Measurements from ENCODE around the gene ZDHHC23.

The ZDHHC23 gene

GRCh38 chr3:113947372-113948014 lies at the start of gene ZDHHC23:
ZDHHC23 (plus strand) TSS chr3:113948013; CDS start chr3:113948803, 790 bp downstream.
- H3K27ac ChIP-seq = peak within 1 kb of the TSS; percentile 75
- no peak for TF ChIP-seq CTCF (conservative IDR thresholded peaks at IDR 0.05)

- peak overlapping the region; percentile 85 for H3K27ac ChIP-seq
- TF ChIP-seq CTCF (conservative IDR thresholded peaks at IDR 0.05) = no peak
These were observed 48.9 kb upstream of the ZDHHC23 start for GRCh38 chr3:113898892-113899291.

- no peak for TF ChIP-seq CTCF (conservative IDR thresholded peaks at IDR 0.05)
- H3K27ac ChIP-seq = no peak overlapping the region
These were observed 41.2 kb upstream of the ZDHHC23 start for GRCh38 chr3:113906568-113907140.

GRCh38 chr3:113908133-113908532 lies 39.7 kb upstream of the ZDHHC23 start:
- no peak overlapping the region for H3K27ac ChIP-seq
- TF ChIP-seq CTCF (conservative IDR thresholded peaks at IDR 0.05) = no peak

GRCh38 chr3:113910966-113911365 lies 36.8 kb upstream of the ZDHHC23 start:
- no peak overlapping the region for H3K27ac ChIP-seq
- TF ChIP-seq CTCF (conservative IDR thresholded peaks at IDR 0.05) = no peak

GRCh38 chr3:113912552-113913236 lies 35.1 kb upstream of the ZDHHC23 start:
- peak overlapping the region; percentile 24 for H3K27ac ChIP-seq
- peak; percentile 79 for TF ChIP-seq CTCF (conservative IDR thresholded peaks at IDR 0.05)

GRCh38 chr3:113914646-113915045 lies 33.2 kb upstream of the ZDHHC23 start:
- TF ChIP-seq CTCF (conservative IDR thresholded peaks at IDR 0.05) = no peak
- no peak overlapping the region for H3K27ac ChIP-seq
